ENCODE measurements around the gene STRAP.

GRCh38 chr12:15863984-15864383 is 18.2 kb upstream of the STRAP start:
- TF ChIP-seq CBX8 (IDR thresholded peaks at IDR 0.05; ENCODE audit: borderline replicate concordance, extremely low read depth, low read depth, low read length, poor library complexity, severe bottlenecking), result no peak
- TF ChIP-seq PHF8 (IDR thresholded peaks at IDR 0.05; ENCODE audit: borderline replicate concordance, low read length), result no peak
